ENCODE results near the gene RABGAP1.

- no peak for TF ChIP-seq POLR2A (IDR thresholded peaks at IDR 0.05; ENCODE audit: low read depth, low read length)
- TF ChIP-seq TAF1 (IDR thresholded peaks at IDR 0.05; ENCODE audit: low read depth, low read length), result no peak
- TF ChIP-seq POLR2AphosphoS5 (IDR thresholded peaks at IDR 0.05; ENCODE audit: low read depth, low read length), result no peak
Measured at GRCh38 chr9:123135430-123135829, 194.6 kb downstream of the RABGAP1 start.

Data from GM12891 (cell line).